HG03342 (cell line): ENCODE data around the gene LYSMD1.

Experiments
- ATAC-seq: cut with Tn5 transposase; IDR thresholded peaks from one replicate; pipeline ENCODE4 v1.9.1; 2021; ENCODE audit warnings: mild to moderate bottlenecking, moderate library complexity; ENCODE audit not compliant: unreplicated experiment

The LYSMD1 gene

GRCh38 chr1:151175863-151176262, 10.2 kb upstream of the LYSMD1 start, which contains the start of gene TMOD4:
TSS of gene TMOD4 (minus strand) at chr1:151175981. CDS start at chr1:151174875, 1,106 bp downstream.
- no peak for ATAC-seq

- ATAC-seq, result no peak
Observed at GRCh38 chr1:151175041-151175741, 9.5 kb upstream of the LYSMD1 start.

DNA sequence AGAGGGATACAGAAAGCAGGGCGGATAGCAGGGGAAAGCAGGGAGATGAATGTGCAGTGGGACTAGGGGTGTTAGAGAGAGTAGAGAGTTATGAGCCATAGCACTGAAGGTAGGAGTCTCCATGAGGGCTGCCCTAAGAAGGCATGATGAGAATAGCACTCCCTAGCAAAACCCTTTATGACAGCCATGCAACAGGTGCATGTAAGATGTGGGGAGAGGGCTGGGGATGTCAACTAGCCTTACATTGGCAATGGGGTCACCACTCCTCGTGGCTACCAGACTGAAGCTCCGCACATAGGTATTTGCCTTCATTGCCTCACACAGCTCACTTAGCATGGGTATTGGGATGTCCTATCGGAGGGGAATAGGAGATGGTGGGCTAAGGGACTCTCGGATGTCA, 5.5 kb upstream of the LYSMD1 start:
- no peak for ATAC-seq

GRCh38 chr1:151167116-151167515, 1.4 kb upstream of the LYSMD1 start:
- ATAC-seq, result no peak

- ATAC-seq, result no peak
Observed at GRCh38 chr1:151166505-151166956, 829 bp upstream of the LYSMD1 start.

DNA sequence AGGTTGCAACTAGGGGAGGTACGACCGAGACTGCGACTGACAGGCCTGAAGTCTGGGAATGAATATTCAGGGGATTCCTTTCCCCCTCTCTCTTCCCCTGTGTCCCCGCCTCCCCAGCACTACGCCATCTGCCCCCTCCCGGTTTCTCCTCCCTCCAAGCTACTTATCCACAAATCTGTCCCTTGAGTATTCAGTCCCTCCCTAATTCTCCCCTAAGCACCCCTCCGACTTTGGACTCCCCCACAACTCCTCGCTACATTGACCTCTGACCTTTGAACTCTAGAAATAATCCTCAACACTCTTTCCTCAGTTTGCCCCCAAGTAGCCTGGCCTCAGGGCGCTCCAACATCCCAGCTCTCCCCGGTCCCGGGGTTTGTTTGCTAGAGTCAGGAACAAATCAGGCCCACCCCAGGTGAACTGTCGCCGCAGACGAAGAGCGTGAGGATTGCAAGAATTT, 393 bp downstream of the LYSMD1 start:
- ATAC-seq, result no peak

DNA sequence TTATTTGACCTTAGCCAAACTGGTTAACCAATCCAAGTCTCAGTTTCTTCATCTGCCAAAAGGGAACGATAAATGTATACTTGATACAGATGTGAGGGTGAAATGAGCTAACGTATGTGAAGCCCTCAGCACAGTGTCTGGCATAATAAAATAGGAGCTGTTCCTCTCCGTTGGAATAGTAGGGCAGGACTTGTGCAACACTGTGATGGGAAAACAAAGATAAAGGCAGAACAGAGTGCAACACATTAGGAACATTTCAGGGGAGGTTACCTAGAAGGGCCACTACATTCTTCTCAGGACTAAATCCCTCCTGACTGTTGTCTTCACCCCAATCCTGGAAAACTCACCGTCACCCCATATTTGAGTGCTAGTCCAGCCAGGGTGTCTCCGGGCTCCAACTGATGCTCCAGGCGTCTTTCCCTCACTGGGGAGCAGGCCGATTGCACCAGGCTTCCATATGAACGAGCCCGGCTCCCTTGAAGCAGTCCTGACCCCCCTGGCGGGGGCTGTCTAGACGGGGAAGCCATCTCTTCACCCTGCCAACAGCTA, 896 bp downstream of the LYSMD1 start:
- no peak for ATAC-seq

- ATAC-seq, result no peak
Observed at GRCh38 chr1:151159373-151159772, 6.3 kb downstream of the LYSMD1 start.

DNA sequence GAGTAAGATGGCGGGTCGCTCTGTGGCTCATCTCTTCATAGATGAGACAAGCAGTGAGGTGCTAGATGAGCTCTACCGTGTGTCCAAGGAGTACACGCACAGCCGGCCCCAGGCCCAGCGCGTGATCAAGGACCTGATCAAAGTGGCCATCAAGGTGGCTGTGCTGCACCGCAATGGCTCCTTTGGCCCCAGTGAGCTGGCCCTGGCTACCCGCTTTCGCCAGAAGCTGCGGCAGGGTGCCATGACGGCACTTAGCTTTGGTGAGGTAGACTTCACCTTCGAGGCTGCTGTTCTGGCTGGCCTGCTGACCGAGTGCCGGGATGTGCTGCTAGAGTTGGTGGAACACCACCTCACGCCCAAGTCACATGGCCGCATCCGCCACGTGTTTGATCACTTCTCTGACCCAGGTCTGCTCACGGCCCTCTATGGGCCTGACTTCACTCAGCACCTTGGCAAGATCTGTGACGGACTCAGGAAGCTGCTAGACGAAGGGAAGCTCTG, 6.9 kb downstream of the LYSMD1 start:
- ATAC-seq, result no peak

DNA sequence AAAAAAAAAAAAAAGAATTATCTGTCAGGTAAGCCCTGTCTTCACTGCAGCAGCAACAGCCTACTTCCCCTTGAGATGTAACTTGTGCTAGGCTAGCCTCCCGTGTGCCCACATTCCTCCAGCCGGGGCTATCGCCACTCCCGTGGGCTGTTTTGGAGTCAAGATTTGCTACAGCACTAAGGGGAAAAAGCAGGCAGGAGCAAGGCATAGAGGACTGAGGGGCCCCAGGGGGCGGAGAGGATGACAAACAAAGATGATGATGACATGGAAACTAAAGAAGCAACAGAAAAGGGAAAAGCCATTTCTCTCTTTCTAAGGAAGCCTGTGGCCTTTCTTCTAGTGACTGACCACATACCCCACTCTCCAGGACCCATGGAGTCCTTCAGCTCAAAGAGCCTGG, 7.4 kb downstream of the LYSMD1 start:
- no peak for ATAC-seq

- no peak for ATAC-seq
Observed at GRCh38 chr1:151157067-151157531, 8.6 kb downstream of the LYSMD1 start.

GRCh38 chr1:151156515-151156819, 9.2 kb downstream of the LYSMD1 start, which contains the start of gene TNFAIP8L2:
TSS of gene TNFAIP8L2 (plus strand) at chr1:151156649. CDS start at chr1:151158698, 2,049 bp downstream.
- peak; percentile 57 for ATAC-seq

DNA sequence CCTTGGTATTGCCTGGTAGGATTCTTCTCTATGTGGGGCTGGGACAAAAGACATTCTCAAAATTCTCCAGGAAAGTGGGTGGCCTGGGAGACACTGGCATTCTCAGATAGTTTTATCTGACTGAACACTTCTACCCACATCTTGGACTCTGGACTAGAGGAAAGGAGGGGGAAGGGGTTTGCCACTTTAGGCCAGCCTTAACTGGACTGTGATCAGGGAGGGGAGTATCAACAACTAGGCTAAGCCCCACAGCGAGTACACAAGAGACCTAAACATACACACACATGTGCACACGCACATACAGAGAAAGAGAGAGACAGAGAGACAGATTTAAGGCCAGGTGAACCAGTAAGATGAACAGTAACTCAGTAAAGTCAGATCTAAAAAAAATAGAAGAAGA, 18.0 kb downstream of the LYSMD1 start:
- ATAC-seq, result no peak

GRCh38 chr1:151147132-151147503, 18.6 kb downstream of the LYSMD1 start:
- no peak for ATAC-seq

DNA sequence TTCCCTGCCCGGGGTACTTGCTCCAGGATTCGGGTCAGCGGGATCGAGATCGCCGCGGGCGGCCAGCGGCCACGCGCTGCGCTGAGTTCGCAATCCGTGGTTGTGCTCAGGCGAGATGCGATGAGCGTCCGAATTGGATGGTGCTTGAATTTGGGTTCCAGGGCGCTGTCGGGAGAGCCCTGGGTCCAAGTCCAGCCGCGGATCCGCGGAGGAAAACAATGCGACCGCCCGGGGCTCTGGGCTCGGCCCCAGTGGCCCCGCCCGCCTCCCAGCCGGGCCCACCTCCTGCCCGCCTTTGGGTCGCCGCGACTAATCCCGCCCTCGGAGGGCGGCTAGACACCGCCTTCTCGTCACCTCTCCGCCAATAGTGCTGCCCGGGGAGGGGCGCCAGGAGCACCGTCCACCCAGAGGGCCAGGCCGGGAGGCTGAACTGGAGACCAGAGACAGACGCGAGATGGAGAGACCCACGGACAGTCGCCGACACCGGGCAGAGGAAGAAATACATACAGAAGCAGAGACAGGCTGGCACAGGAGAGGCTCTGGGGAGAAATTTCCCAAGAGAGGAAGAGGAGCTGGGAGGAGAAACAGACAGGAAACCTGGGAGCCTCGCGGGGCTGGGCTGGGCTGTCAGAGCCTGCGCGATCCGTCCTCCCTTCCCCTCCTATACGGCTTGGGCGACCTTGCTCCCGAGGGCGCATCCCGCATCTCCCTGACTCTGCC, 19.1 kb downstream of the LYSMD1 start, which contains the start of gene SEMA6C:
TSS of gene SEMA6C (minus strand) at position 220 of the 720 bp plus-strand sequence. CDS start 4,010 bp downstream, outside the sequence.
- peak; percentile 95 for ATAC-seq

DNA sequence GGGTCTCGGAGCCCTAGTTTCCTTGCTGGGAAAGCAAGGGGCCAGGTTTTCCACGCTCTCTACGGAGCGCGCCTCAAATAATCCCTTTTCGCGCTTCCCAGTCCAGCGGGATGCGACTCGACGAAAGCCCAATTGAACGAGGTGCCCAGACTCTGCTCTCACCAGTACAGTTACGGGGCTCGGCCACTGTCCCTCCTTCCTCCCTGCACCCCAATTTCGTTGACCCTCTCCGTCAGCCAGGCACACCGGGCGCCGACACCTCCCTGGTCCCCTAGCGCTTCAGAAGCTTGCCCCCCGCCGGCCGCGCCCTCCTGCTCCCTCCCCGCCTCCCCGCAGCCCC, 19.7 kb downstream of the LYSMD1 start:
- ATAC-seq, result no peak

- no peak for ATAC-seq
Observed at GRCh38 chr1:151145304-151146071, 20.2 kb downstream of the LYSMD1 start.

- no peak for ATAC-seq
Observed at GRCh38 chr1:151144474-151145303, 21.0 kb downstream of the LYSMD1 start.

DNA sequence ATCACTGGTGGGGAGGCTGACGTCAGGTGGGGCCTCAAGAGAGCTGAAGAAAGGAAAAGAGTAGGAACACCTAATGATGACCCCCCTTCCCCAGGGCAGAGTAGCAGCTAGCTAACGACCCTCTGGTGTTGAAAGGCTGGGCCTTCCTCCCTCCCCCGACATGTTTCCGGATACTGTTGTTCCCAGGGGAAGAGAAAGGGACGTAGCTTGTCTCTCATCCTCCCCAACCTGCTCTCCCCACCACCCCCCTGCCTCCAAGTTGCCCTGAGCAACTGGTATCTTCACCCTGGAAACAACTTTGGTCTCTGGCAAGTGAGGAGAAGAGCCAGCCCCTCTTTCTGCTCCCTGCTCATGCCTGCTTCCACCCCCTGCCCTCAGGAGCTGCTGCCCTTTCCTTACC, 21.7 kb downstream of the LYSMD1 start:
- ATAC-seq, result no peak

DNA sequence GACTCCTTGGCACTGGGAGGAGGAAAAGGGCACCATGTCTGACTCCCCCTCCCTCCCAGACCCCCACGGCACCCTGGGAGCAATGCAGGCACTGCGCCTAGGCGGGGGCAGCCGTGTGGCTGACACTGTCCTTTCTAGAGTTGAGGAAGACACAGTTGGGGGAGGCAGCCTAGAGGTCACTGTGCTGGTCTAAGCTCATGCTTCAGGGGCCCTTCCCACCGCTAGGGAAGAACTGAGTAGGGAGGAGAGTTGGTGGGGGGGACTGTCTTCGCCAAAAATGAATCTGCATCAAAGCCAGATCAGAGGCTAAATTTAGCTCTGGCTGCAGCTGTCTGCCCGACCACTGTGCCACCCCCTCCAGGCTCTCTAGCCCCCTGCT, 22.7 kb downstream of the LYSMD1 start:
- ATAC-seq, result no peak
